Posterior cingulate gyrus (tissue), 11 donors: ENCODE measurements around the gene RNASE13.
"Not testable (repeated sequence)": the region's sequence is repeated elsewhere in the genome, so short reads cannot be mapped to it uniquely, and the experiment has no call there.

ENCODE experiments used
- DNase-seq, 10 donors: peaks; one replicate each; pipeline versions ENCODE4 v3.0.0 to v3.0.0-alpha.2; 2020 to 2021; ENCODE audit warnings: mixed read lengths in 3 of 10
- intact Hi-C: fragments of 100-400 bp; cut with DNase I; formaldehyde crosslinking; loops from one replicate; pipeline ENCODE4 v1.15.1; 2023

The RNASE13 gene

GRCh38 chr14:21025371-21026273, 9.0 kb downstream of the RNASE13 start:
- intact Hi-C loops = loop anchor here (5.0 kb wide), 1 partner anchor 47 kb away; the partner anchor contains the start of gene ARHGEF40

GRCh38 chr14:21024585-21025370, 9.8 kb downstream of the RNASE13 start, which contains the start of gene NDRG2:
TSS of gene NDRG2 (minus strand) at chr14:21025061. CDS start at chr14:21023315, 1,746 bp downstream.
- intact Hi-C loops = loop anchor here (5.0 kb wide), 1 partner anchor 48 kb away; the partner anchor contains the start of gene ARHGEF40

More at GRCh38 chr14:21025371-21026273, 9.0 kb downstream of the RNASE13 start:
- peak; percentile 71 to 94 (median 82) for DNase-seq

GRCh38 chr14:21023817-21024584, 10.6 kb downstream of the RNASE13 start:
- intact Hi-C loops = no loop called here
- no peak for DNase-seq

More at GRCh38 chr14:21024585-21025370, 9.8 kb downstream of the RNASE13 start, which contains the start of gene NDRG2:
- DNase-seq = peak; percentile 53 to 93 (median 68)

- intact Hi-C loops = no loop called here
- DNase-seq = peak in 2 of 10 donors; percentile 25 to 57
These were observed 11.4 kb downstream of the RNASE13 start for GRCh38 chr14:21023174-21023573.

- peak in 1 of 10 donors; percentile 53 for DNase-seq
- intact Hi-C loops = no loop called here
These were observed 11.9 kb downstream of the RNASE13 start for GRCh38 chr14:21022686-21023085.

GRCh38 chr14:21020977-21021545, 13.5 kb downstream of the RNASE13 start:
- DNase-seq = peak in 1 of 10 donors; percentile 38
- intact Hi-C loops = no loop called here

- peak in 1 of 10 donors; percentile 6 for DNase-seq
- intact Hi-C loops = loop anchor here (5.0 kb wide), 1 partner anchor 73 kb away; no protein-coding TSS in a partner anchor
These were observed 15.2 kb downstream of the RNASE13 start for GRCh38 chr14:21019366-21019765.

- DNase-seq = peak in 1 of 10 donors; percentile 37
- intact Hi-C loops = loop anchor here (5.0 kb wide), 1 partner anchor 74 kb away; no protein-coding TSS in a partner anchor
These were observed 15.8 kb downstream of the RNASE13 start for GRCh38 chr14:21018781-21019180.

GRCh38 chr14:21018286-21018685, 16.3 kb downstream of the RNASE13 start:
- DNase-seq = peak in 1 of 10 donors; percentile 63
- intact Hi-C loops = loop anchor here (5.0 kb wide), 1 partner anchor 74 kb away; no protein-coding TSS in a partner anchor

GRCh38 chr14:21017528-21018245, 16.9 kb downstream of the RNASE13 start:
- intact Hi-C loops = loop anchor here (5.0 kb wide), 1 partner anchor 75 kb away; no protein-coding TSS in a partner anchor
- peak in 1 of 10 donors; percentile 82 for DNase-seq

GRCh38 chr14:21016413-21017190, 18.0 kb downstream of the RNASE13 start:
- DNase-seq = peak in 1 of 10 donors; percentile 25
- intact Hi-C loops = loop anchor here (5.0 kb wide), 1 partner anchor 76 kb away; no protein-coding TSS in a partner anchor

- intact Hi-C loops = loop anchor here (5.0 kb wide), 1 partner anchor 77 kb away; no protein-coding TSS in a partner anchor
- peak in 1 of 10 donors; percentile 59 for DNase-seq
These were observed 19.3 kb downstream of the RNASE13 start for GRCh38 chr14:21015312-21015711.

GRCh38 chr14:21014761-21015190, 19.8 kb downstream of the RNASE13 start:
- DNase-seq = peak in 9 of 10 donors; percentile 57 to 97 (median 91)
- intact Hi-C loops = loop anchor here (1.0 to 5.0 kb wide), 3 partner anchors 26 to 90 kb away; no protein-coding TSS in a partner anchor

- intact Hi-C loops = no loop called here
- DNase-seq = peak in 1 of 10 donors; percentile 13
These were observed 23.5 kb downstream of the RNASE13 start for GRCh38 chr14:21011136-21011535.

- DNase-seq, intact Hi-C loops: not testable (repeated sequence)
These were observed 24.9 kb downstream of the RNASE13 start for GRCh38 chr14:21009721-21010120.

- DNase-seq = no peak
- intact Hi-C loops = no loop called here
These were observed 30.7 kb downstream of the RNASE13 start for GRCh38 chr14:21003788-21004346.

- intact Hi-C loops = no loop called here
- no peak for DNase-seq
These were observed 33.4 kb downstream of the RNASE13 start for GRCh38 chr14:21001218-21001617.
